DND-41 (cell line): ENCODE data around the gene SUPT20H.

Source experiments
- ATAC-seq: fragments of 200-7000 bp; cut with Tn5 transposase; 3 replicates; pipeline ENCODE4 v1.9.1; 2021; ENCODE audit warnings: low read depth; ENCODE audit not compliant: insufficient read depth
- DNase-seq: peaks from one replicate; pipeline ENCODE4 v3.0.0-alpha.2; 2020
- H2AFZ ChIP-seq: 2 replicates; pipeline ENCODE4 v1.6.0; 2012; ENCODE audit warnings: low read depth, low read length
- H3K27ac ChIP-seq: 2 replicates; pipeline ENCODE4 v1.5.1; 2012; ENCODE audit warnings: low read length, inconsistent platforms
- H3K27me3 ChIP-seq: fragments of 200-600 bp; sonication (generic); 2 replicates; pipeline ENCODE4 v1.6.0; 2012; ENCODE audit warnings: low read length, mild to moderate bottlenecking, inconsistent platforms; ENCODE audit not compliant: insufficient read depth, poor library complexity
- H3K36me3 ChIP-seq: 2 replicates; pipeline ENCODE4 v1.5.1; 2012; ENCODE audit warnings: low read length, inconsistent platforms; ENCODE audit not compliant: insufficient read depth
- H3K4me1 ChIP-seq: 2 replicates; pipeline ENCODE4 v1.5.1; 2012; ENCODE audit warnings: mild to moderate bottlenecking, low read length; ENCODE audit not compliant: insufficient read depth
- H3K4me2 ChIP-seq: 2 replicates; pipeline ENCODE4 v1.6.0; 2012; ENCODE audit warnings: mild to moderate bottlenecking, moderate library complexity, low read length, inconsistent platforms; ENCODE audit not compliant: insufficient read depth
- H3K4me3 ChIP-seq, 2 experiments: fragments of 200-600 bp in 1 of 2; shearing (Covaris generic) in 1 of 2; 2 replicates each; pipeline ENCODE4 v1.5.1; 2012 to 2016; ENCODE audit warnings: inconsistent platforms in 2 of 2, low read length in 2 of 2, mild to moderate bottlenecking in 2 of 2, low read depth in 1 of 2, moderate library complexity in 1 of 2
- H3K79me2 ChIP-seq: 2 replicates; pipeline ENCODE4 v1.6.0; 2012; ENCODE audit warnings: low read length, inconsistent platforms; ENCODE audit not compliant: insufficient read depth
- H3K9ac ChIP-seq: 2 replicates; pipeline ENCODE4 v1.6.0; 2012; ENCODE audit warnings: low read depth, mild to moderate bottlenecking, inconsistent platforms, low read length, moderate library complexity
- H3K9me3 ChIP-seq: 2 replicates; pipeline ENCODE4 v1.5.1; 2012; ENCODE audit warnings: low read length, moderate library complexity, mild to moderate bottlenecking, inconsistent platforms; ENCODE audit not compliant: insufficient read depth, severe bottlenecking
- H4K20me1 ChIP-seq: 2 replicates; pipeline ENCODE4 v1.6.0; 2012; ENCODE audit warnings: low read length; ENCODE audit not compliant: insufficient read depth
- CTCF ChIP-seq: IDR thresholded peaks from 2 replicates; pipeline ENCODE4 v1.5.1; 2012; ENCODE audit warnings: borderline replicate concordance, low read length, moderate library complexity, mild to moderate bottlenecking; ENCODE audit not compliant: poor library complexity, severe bottlenecking; ENCODE audit errors: extremely low read depth
- EZH2 ChIP-seq: IDR thresholded peaks from 3 replicates; pipeline ENCODE4 v1.6.1; 2012; ENCODE audit warnings: borderline replicate concordance, low read depth, mild to moderate bottlenecking, moderate library complexity, low read length, inconsistent platforms; ENCODE audit not compliant: severe bottlenecking

The SUPT20H gene

DNA sequence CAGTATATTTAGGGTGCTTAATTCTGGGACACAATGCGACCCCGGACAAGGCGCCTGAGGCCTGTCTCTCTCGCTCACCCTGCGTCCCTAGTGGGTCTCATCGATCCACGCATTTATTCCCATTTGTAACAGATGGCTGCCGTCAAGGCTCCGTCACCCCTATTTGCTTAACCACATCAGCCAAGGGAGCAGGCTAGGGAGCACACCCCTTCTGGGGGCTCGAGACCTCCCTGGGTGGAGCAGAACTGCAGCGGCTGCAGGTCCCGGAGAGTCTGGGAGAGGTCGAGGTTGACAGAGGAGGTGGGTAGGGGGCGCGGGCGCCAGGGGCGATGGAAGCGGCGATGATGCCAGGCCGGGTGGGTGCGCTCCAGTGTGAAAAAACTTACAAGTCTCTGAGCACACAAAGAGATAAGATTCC lies 60.9 kb downstream of the SUPT20H start:
- peaks cover 47% of the 10 kb centered on the region for H3K4me1 ChIP-seq
- H3K27me3 ChIP-seq: no peaks in the 10 kb centered on the region
- ATAC-seq (peak; percentile 11; the same call in 2 of the 3 replicates), DNase-seq (peak; percentile 42)
- H4K20me1 ChIP-seq: peaks cover 13% of the 10 kb centered on the region; the same call in 1 of the 2 replicates
- H3K9ac ChIP-seq: peak overlapping the region; percentile 91
- H3K36me3 ChIP-seq: peaks cover 42% of the 10 kb centered on the region
- H3K4me3 ChIP-seq: peak overlapping the region; percentile 54 to 80
- peak overlapping the region; percentile 79 for H2AFZ ChIP-seq
- peaks cover 82% of the 10 kb centered on the region for H3K79me2 ChIP-seq
- peak overlapping the region; percentile 82 for H3K4me2 ChIP-seq
- no peaks in the 10 kb centered on the region for H3K9me3 ChIP-seq
- H3K27ac ChIP-seq: peak overlapping the region; percentile 73
- TF ChIP-seq EZH2 (no peak), CTCF (no peak)

- peaks cover 75% of the 10 kb centered on the region for H3K79me2 ChIP-seq
- H2AFZ ChIP-seq: peak overlapping the region; percentile 79; the same call in 1 of the 2 replicates
- peaks cover 13% of the 10 kb centered on the region; the same call in 1 of the 2 replicates for H4K20me1 ChIP-seq
- peak overlapping the region; percentile 91 for H3K9ac ChIP-seq
- ATAC-seq: no peak
- H3K4me1 ChIP-seq: peaks cover 40% of the 10 kb centered on the region
- H3K4me3 ChIP-seq: peak overlapping the region; percentile 54 to 80; a peak in 3 of 4 replicates
- H3K4me2 ChIP-seq: peak overlapping the region; percentile 82
- peak overlapping the region; percentile 73 for H3K27ac ChIP-seq
- peaks cover 42% of the 10 kb centered on the region for H3K36me3 ChIP-seq
- no peak for TF ChIP-seq CTCF
- TF ChIP-seq EZH2: no peak
- H3K27me3 ChIP-seq: no peaks in the 10 kb centered on the region
- no peak for DNase-seq
- H3K9me3 ChIP-seq: no peaks in the 10 kb centered on the region
Measured at GRCh38 chr13:36997716-36998427, 61.6 kb downstream of the SUPT20H start.

DNA sequence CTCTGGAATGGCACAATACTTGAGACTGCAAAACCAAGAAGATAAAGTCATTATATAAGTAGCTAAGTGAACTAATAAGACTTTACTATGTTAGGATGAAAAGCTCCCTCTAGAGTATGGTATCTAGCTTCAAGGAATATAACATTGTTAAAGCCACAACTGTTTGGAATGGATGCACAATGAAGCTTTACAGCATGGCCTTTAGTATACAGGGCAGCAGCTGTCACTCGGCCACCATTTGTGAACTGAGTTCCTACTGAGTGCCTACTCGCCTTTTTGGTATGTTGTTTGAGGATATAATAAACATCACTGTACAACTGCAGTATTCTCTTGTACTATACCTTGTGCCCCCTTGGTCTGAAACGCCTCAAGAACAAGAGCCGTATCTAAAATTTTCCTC lies 67.1 kb downstream of the SUPT20H start:
- Histone ChIP-seq H2AFZ (no peak overlapping the region), H3K9ac (no peak overlapping the region), H3K27ac (no peak overlapping the region), H3K4me1 (peaks cover 16% of the 10 kb centered on the region), H3K4me2 (no peak overlapping the region), H3K9me3 (no peaks in the 10 kb centered on the region), H3K4me3 (no peak overlapping the region), H3K79me2 (peaks cover 37% of the 10 kb centered on the region), H3K36me3 (peaks cover 86% of the 10 kb centered on the region), H4K20me1 (peaks cover 13% of the 10 kb centered on the region; the same call in 1 of the 2 replicates), H3K27me3 (no peaks in the 10 kb centered on the region)
- TF ChIP-seq EZH2 (no peak), CTCF (no peak)
- DNase-seq (no peak), ATAC-seq (no peak)
